ENCODE results near the gene PPP1R2B.

PPP1R2B gene

DNA sequence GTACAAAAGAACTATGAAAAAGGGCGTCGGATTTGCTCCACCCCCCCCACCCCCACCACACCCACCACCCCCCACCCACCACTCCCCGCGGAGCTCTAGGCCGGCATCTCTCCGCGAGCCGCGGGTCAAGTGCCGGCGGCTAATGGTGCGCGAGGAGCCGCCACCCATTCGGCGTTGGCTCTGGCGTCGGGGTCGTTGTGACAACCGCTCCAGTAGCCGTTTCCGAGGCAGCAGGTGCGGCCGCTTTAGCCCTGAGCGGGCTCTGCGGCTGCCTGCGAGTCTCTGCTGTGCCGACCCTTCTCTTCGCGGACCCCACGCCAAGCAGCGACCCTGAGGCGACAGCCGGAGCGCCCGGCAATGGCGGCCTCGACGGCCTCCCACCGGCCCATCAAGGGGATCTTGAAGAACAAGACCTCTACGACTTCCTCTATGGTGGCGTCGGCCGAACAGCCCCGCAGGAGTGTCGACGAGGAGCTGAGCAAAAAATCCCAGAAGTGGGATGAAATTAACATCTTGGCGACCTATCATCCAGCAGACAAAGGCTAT is at the start of gene PPP1R2B:
Gene PPP1R2B, plus strand, starts transcription at position 90 of the 546 bp plus-strand sequence. Its CDS starts 268 bp downstream, at position 358.
- Histone ChIP-seq H3K4me3 (ENCODE audit: low read length in 2 of 2) (no peak within 1 kb of the TSS), H3K4me1 (ENCODE audit: control insufficient read depth in 2 of 2, insufficient read depth in 2 of 2, low read length in 2 of 2) (no peaks in the 10 kb centered on the region), H3K27me3 (ENCODE audit: control insufficient read depth in 2 of 2, insufficient read depth in 2 of 2, low read length in 2 of 2) (no peaks in the 10 kb centered on the region), H3K27ac (ENCODE audit: low read depth in 2 of 2, low read length in 2 of 2) (no peak within 1 kb of the TSS), H3K36me3 (ENCODE audit: control insufficient read depth in 2 of 2, insufficient read depth in 2 of 2, low read length in 2 of 2) (no peaks in the 10 kb centered on the region), H3K9ac (ENCODE audit: low read depth in 1 of 2, low read length in 2 of 2) (no peak within 1 kb of the TSS), H3K9me3 (ENCODE audit: control insufficient read depth in 2 of 2, low read length in 2 of 2) (no peaks in the 10 kb centered on the region)

DNA sequence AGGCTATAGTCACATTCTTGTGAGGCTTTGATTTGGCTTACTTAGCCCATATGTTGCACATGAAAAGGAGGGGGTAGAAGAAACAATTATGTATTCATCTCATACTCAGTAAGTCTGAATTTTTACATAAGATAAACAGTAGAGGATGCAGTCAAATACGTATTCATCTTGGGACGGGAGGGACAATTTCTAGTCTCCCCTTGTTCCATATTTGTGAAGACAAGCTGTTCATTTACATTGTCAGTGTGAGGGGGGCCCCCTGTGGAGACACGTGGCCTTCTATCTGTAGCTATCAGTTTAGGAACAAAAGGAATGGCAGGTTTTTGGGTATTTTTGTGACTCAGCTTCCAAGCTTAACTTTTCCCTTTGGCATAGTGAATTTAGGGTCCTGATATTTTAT is 49.2 kb upstream of the PPP1R2B start:
- Histone ChIP-seq H3K27me3 (ENCODE audit: control insufficient read depth in 2 of 2, insufficient read depth in 2 of 2, low read length in 2 of 2) (no peaks in the 10 kb centered on the region), H3K4me3 (ENCODE audit: low read length in 2 of 2) (no peak overlapping the region), H3K27ac (ENCODE audit: low read depth in 2 of 2, low read length in 2 of 2) (no peak overlapping the region), H3K9me3 (ENCODE audit: control insufficient read depth in 2 of 2, low read length in 2 of 2) (no peaks in the 10 kb centered on the region), H3K36me3 (ENCODE audit: control insufficient read depth in 2 of 2, insufficient read depth in 2 of 2, low read length in 2 of 2) (no peaks in the 10 kb centered on the region), H3K9ac (ENCODE audit: low read depth in 1 of 2, low read length in 2 of 2) (no peak overlapping the region), H3K4me1 (ENCODE audit: control insufficient read depth in 2 of 2, insufficient read depth in 2 of 2, low read length in 2 of 2) (peaks cover 0 to 5% of the 10 kb centered on the region in 2 donors)

- Histone ChIP-seq H3K36me3 (ENCODE audit: control insufficient read depth in 2 of 2, insufficient read depth in 2 of 2, low read length in 2 of 2) (no peaks in the 10 kb centered on the region), H3K27ac (ENCODE audit: low read depth in 2 of 2, low read length in 2 of 2) (no peak overlapping the region), H3K9me3 (ENCODE audit: control insufficient read depth in 2 of 2, low read length in 2 of 2) (no peaks in the 10 kb centered on the region), H3K4me1 (ENCODE audit: control insufficient read depth in 2 of 2, insufficient read depth in 2 of 2, low read length in 2 of 2) (peaks cover 0 to 5% of the 10 kb centered on the region in 2 donors), H3K4me3 (ENCODE audit: low read length in 2 of 2) (no peak overlapping the region), H3K9ac (ENCODE audit: low read depth in 1 of 2, low read length in 2 of 2) (no peak overlapping the region), H3K27me3 (ENCODE audit: control insufficient read depth in 2 of 2, insufficient read depth in 2 of 2, low read length in 2 of 2) (no peaks in the 10 kb centered on the region)
Measured at GRCh38 chr5:156802501-156802900, 47.6 kb upstream of the PPP1R2B start.

DNA sequence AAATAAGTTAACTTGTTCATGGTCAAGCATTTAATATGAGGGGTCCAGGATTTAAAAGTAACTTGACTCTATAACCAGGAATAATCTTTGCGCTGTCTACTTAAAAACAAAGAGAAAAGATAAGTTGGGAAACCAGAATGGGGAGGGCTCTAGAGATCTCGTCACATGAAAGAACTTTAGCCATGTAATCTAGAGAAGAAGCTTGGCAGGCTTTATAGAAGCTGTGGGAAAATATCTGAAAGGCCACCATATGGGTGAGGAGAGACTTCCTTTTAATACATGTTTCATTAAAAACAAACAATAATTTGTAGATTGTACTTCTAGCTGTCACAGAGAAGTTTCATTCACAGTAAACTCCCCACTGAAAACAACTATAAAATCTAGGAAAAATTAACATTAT is 46.7 kb upstream of the PPP1R2B start:
- H3K36me3 ChIP-seq (ENCODE audit: control insufficient read depth in 2 of 2, insufficient read depth in 2 of 2, low read length in 2 of 2): no peaks in the 10 kb centered on the region
- no peak overlapping the region for H3K4me3 ChIP-seq (ENCODE audit: low read length in 2 of 2)
- H3K9me3 ChIP-seq (ENCODE audit: control insufficient read depth in 2 of 2, low read length in 2 of 2): no peaks in the 10 kb centered on the region
- no peaks in the 10 kb centered on the region for H3K27me3 ChIP-seq (ENCODE audit: control insufficient read depth in 2 of 2, insufficient read depth in 2 of 2, low read length in 2 of 2)
- no peak overlapping the region for H3K27ac ChIP-seq (ENCODE audit: low read depth in 2 of 2, low read length in 2 of 2)
- H3K4me1 ChIP-seq (ENCODE audit: control insufficient read depth in 2 of 2, insufficient read depth in 2 of 2, low read length in 2 of 2): peaks cover 0 to 5% of the 10 kb centered on the region in 2 donors
- no peak overlapping the region for H3K9ac ChIP-seq (ENCODE audit: low read depth in 1 of 2, low read length in 2 of 2)

GRCh38 chr5:156812959-156813358 is 37.1 kb upstream of the PPP1R2B start:
- H3K9me3 ChIP-seq (ENCODE audit: control insufficient read depth in 2 of 2, low read length in 2 of 2): no peaks in the 10 kb centered on the region
- H3K4me1 ChIP-seq (ENCODE audit: control insufficient read depth in 2 of 2, insufficient read depth in 2 of 2, low read length in 2 of 2): no peaks in the 10 kb centered on the region
- no peaks in the 10 kb centered on the region for H3K27me3 ChIP-seq (ENCODE audit: control insufficient read depth in 2 of 2, insufficient read depth in 2 of 2, low read length in 2 of 2)
- no peak overlapping the region for H3K27ac ChIP-seq (ENCODE audit: low read depth in 2 of 2, low read length in 2 of 2)
- no peaks in the 10 kb centered on the region for H3K36me3 ChIP-seq (ENCODE audit: control insufficient read depth in 2 of 2, insufficient read depth in 2 of 2, low read length in 2 of 2)
- H3K4me3 ChIP-seq (ENCODE audit: low read length in 2 of 2): no peak overlapping the region
- no peak overlapping the region for H3K9ac ChIP-seq (ENCODE audit: low read depth in 1 of 2, low read length in 2 of 2)

- Histone ChIP-seq H3K4me3 (ENCODE audit: low read length in 2 of 2) (no peak overlapping the region), H3K9me3 (ENCODE audit: control insufficient read depth in 2 of 2, low read length in 2 of 2) (no peaks in the 10 kb centered on the region), H3K4me1 (ENCODE audit: control insufficient read depth in 2 of 2, insufficient read depth in 2 of 2, low read length in 2 of 2) (no peaks in the 10 kb centered on the region), H3K27me3 (ENCODE audit: control insufficient read depth in 2 of 2, insufficient read depth in 2 of 2, low read length in 2 of 2) (no peaks in the 10 kb centered on the region), H3K9ac (ENCODE audit: low read depth in 1 of 2, low read length in 2 of 2) (no peak overlapping the region), H3K36me3 (ENCODE audit: control insufficient read depth in 2 of 2, insufficient read depth in 2 of 2, low read length in 2 of 2) (no peaks in the 10 kb centered on the region), H3K27ac (ENCODE audit: low read depth in 2 of 2, low read length in 2 of 2) (no peak overlapping the region)
Measured at GRCh38 chr5:156815988-156816599, 34.0 kb upstream of the PPP1R2B start.

GRCh38 chr5:156819537-156819936 is 30.6 kb upstream of the PPP1R2B start:
- no peaks in the 10 kb centered on the region for H3K36me3 ChIP-seq (ENCODE audit: control insufficient read depth in 2 of 2, insufficient read depth in 2 of 2, low read length in 2 of 2)
- no peak overlapping the region for H3K4me3 ChIP-seq (ENCODE audit: low read length in 2 of 2)
- H3K9ac ChIP-seq (ENCODE audit: low read depth in 1 of 2, low read length in 2 of 2): no peak overlapping the region
- no peaks in the 10 kb centered on the region for H3K9me3 ChIP-seq (ENCODE audit: control insufficient read depth in 2 of 2, low read length in 2 of 2)
- H3K27me3 ChIP-seq (ENCODE audit: control insufficient read depth in 2 of 2, insufficient read depth in 2 of 2, low read length in 2 of 2): no peaks in the 10 kb centered on the region
- no peak overlapping the region for H3K27ac ChIP-seq (ENCODE audit: low read depth in 2 of 2, low read length in 2 of 2)
- no peaks in the 10 kb centered on the region for H3K4me1 ChIP-seq (ENCODE audit: control insufficient read depth in 2 of 2, insufficient read depth in 2 of 2, low read length in 2 of 2)

- no peaks in the 10 kb centered on the region for H3K27me3 ChIP-seq (ENCODE audit: control insufficient read depth in 2 of 2, insufficient read depth in 2 of 2, low read length in 2 of 2)
- no peaks in the 10 kb centered on the region for H3K9me3 ChIP-seq (ENCODE audit: control insufficient read depth in 2 of 2, low read length in 2 of 2)
- no peak overlapping the region for H3K27ac ChIP-seq (ENCODE audit: low read depth in 2 of 2, low read length in 2 of 2)
- H3K9ac ChIP-seq (ENCODE audit: low read depth in 1 of 2, low read length in 2 of 2): no peak overlapping the region
- no peak overlapping the region for H3K4me3 ChIP-seq (ENCODE audit: low read length in 2 of 2)
- no peaks in the 10 kb centered on the region for H3K36me3 ChIP-seq (ENCODE audit: control insufficient read depth in 2 of 2, insufficient read depth in 2 of 2, low read length in 2 of 2)
- no peaks in the 10 kb centered on the region for H3K4me1 ChIP-seq (ENCODE audit: control insufficient read depth in 2 of 2, insufficient read depth in 2 of 2, low read length in 2 of 2)
Measured at GRCh38 chr5:156819967-156820581, 30.0 kb upstream of the PPP1R2B start.

- no peaks in the 10 kb centered on the region for H3K36me3 ChIP-seq (ENCODE audit: control insufficient read depth in 2 of 2, insufficient read depth in 2 of 2, low read length in 2 of 2)
- H3K27me3 ChIP-seq (ENCODE audit: control insufficient read depth in 2 of 2, insufficient read depth in 2 of 2, low read length in 2 of 2): no peaks in the 10 kb centered on the region
- H3K9ac ChIP-seq (ENCODE audit: low read depth in 1 of 2, low read length in 2 of 2): no peak overlapping the region
- no peaks in the 10 kb centered on the region for H3K9me3 ChIP-seq (ENCODE audit: control insufficient read depth in 2 of 2, low read length in 2 of 2)
- H3K4me1 ChIP-seq (ENCODE audit: control insufficient read depth in 2 of 2, insufficient read depth in 2 of 2, low read length in 2 of 2): no peaks in the 10 kb centered on the region
- H3K4me3 ChIP-seq (ENCODE audit: low read length in 2 of 2): no peak overlapping the region
- no peak overlapping the region for H3K27ac ChIP-seq (ENCODE audit: low read depth in 2 of 2, low read length in 2 of 2)
Measured at GRCh38 chr5:156824241-156824640, 25.9 kb upstream of the PPP1R2B start.

DNA sequence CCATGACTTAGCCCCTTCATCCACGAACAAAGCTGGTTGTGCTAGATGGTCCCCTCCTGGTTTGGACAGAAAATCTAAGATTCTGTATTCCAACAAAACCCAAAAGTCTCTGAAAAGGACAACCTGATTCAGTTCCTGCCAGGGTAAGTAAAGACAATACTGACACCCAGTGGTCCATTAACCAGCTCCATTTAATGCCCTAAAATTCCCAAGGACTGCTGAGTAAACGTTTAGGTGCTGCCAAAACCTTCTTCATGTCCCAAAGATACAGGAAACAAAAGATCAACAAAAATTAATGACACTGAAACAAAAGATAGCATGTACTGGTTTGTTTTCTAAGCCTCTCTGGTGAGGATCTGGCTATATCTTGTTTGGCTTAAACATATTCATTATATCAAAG is 25.3 kb upstream of the PPP1R2B start:
- Histone ChIP-seq H3K27ac (ENCODE audit: low read depth in 2 of 2, low read length in 2 of 2) (no peak overlapping the region), H3K27me3 (ENCODE audit: control insufficient read depth in 2 of 2, insufficient read depth in 2 of 2, low read length in 2 of 2) (no peaks in the 10 kb centered on the region), H3K9ac (ENCODE audit: low read depth in 1 of 2, low read length in 2 of 2) (no peak overlapping the region)

More for the DNA sequence above, 25.3 kb upstream of the PPP1R2B start:
- H3K4me3 ChIP-seq (ENCODE audit: low read length in 2 of 2): no peak overlapping the region
- no peaks in the 10 kb centered on the region for H3K36me3 ChIP-seq (ENCODE audit: control insufficient read depth in 2 of 2, insufficient read depth in 2 of 2, low read length in 2 of 2)
- H3K9me3 ChIP-seq (ENCODE audit: control insufficient read depth in 2 of 2, low read length in 2 of 2): no peaks in the 10 kb centered on the region
- no peaks in the 10 kb centered on the region for H3K4me1 ChIP-seq (ENCODE audit: control insufficient read depth in 2 of 2, insufficient read depth in 2 of 2, low read length in 2 of 2)

Data from mucosa of rectum (tissue), 2 donors.